ENCODE measurements around the gene ST3GAL3. TPM values are rescaled to one million over a fixed set of nuclear protein-coding genes. Genes with fewer than 3 reads are reported as not detected.

ST3GAL3 gene
- total RNA-seq, 2 donors from 2014 or later = 13.8 to 35.0 TPM

DNA sequence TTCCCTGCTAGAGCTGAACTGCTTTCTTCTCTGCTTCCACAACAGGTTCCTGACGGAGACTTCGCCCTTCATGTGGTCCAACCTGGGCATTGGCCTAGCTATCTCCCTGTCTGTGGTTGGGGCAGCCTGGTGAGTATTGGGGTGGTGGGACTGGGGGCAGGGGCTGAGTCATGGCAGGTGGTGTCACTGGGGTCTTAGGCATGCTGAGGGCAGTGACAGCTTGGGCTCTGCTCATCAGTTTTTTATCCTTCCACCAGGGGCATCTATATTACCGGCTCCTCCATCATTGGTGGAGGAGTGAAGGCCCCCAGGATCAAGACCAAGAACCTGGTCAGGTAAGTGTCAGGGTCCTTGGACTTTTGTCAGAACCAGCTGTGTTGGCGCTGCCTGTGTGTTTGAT, 268.7 kb downstream of the ST3GAL3 start:
- Histone ChIP-seq H3K4me3 (peak overlapping the region; percentile 89 to 100), H3K27me3 (replicated peaks; ENCODE audit: insufficient read depth) (no peaks in the 10 kb centered on the region), H3K36me3 (peaks cover 0 to 9% of the 10 kb centered on the region in 2 donors), H3K4me1 (replicated peaks) (peaks cover 30% of the 10 kb centered on the region), H3K9me3 (no peaks in the 10 kb centered on the region), H3K27ac (peak overlapping the region; percentile 91 to 97)
- TF ChIP-seq POLR2AphosphoS5 (IDR thresholded peaks at IDR 0.05) (no peak), POLR2A (IDR thresholded peaks at IDR 0.05) (no peak)
- TF ChIP-seq, protein P1, sequence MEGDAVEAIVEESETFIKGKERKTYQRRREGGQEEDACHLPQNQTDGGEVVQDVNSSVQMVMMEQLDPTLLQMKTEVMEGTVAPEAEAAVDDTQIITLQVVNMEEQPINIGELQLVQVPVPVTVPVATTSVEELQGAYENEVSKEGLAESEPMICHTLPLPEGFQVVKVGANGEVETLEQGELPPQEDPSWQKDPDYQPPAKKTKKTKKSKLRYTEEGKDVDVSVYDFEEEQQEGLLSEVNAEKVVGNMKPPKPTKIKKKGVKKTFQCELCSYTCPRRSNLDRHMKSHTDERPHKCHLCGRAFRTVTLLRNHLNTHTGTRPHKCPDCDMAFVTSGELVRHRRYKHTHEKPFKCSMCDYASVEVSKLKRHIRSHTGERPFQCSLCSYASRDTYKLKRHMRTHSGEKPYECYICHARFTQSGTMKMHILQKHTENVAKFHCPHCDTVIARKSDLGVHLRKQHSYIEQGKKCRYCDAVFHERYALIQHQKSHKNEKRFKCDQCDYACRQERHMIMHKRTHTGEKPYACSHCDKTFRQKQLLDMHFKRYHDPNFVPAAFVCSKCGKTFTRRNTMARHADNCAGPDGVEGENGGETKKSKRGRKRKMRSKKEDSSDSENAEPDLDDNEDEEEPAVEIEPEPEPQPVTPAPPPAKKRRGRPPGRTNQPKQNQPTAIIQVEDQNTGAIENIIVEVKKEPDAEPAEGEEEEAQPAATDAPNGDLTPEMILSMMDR (IDR thresholded peaks at IDR 0.05) = no peak
- intact Hi-C loops (cut with DNase I) = no loop called here
- WGBS = 77% methylated on average over 4 of the region's 4 CpGs
- no peak for DNase-seq (ENCODE audit: low spot score)

DNA sequence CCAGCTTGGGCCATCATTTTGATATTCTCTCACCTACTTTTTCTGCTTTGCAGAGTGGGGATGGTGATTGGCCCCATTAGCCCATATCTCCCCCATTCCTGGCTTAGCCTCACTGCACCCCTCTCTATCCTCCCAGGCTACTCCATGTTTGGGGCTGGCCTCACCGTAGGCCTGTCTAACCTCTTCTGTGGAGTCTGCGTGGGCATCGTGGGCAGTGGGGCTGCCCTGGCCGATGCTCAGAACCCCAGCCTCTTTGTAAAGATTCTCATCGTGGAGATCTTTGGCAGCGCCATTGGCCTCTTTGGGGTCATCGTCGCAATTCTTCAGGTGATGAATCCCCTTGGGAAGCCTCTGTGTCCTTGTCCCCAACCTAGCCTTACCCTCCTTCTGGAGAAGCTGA, 269.6 kb downstream of the ST3GAL3 start:
- intact Hi-C loops (cut with DNase I) = no loop called here
- no peak overlapping the region for H3K27ac ChIP-seq
- H3K27me3 ChIP-seq (replicated peaks; ENCODE audit: insufficient read depth) = no peaks in the 10 kb centered on the region
- H3K36me3 ChIP-seq = peaks cover 0 to 9% of the 10 kb centered on the region in 2 donors
- TF ChIP-seq POLR2A (IDR thresholded peaks at IDR 0.05) (no peak), POLR2AphosphoS5 (IDR thresholded peaks at IDR 0.05) (no peak)
- TF ChIP-seq, protein P1 (IDR thresholded peaks at IDR 0.05) = no peak
- no peak for DNase-seq (ENCODE audit: low spot score)
- H3K4me1 ChIP-seq (replicated peaks) = peaks cover 30% of the 10 kb centered on the region
- no peak overlapping the region for H3K4me3 ChIP-seq
- WGBS = 91% methylated on average over 8 of the region's 8 CpGs
- no peaks in the 10 kb centered on the region for H3K9me3 ChIP-seq

DNA sequence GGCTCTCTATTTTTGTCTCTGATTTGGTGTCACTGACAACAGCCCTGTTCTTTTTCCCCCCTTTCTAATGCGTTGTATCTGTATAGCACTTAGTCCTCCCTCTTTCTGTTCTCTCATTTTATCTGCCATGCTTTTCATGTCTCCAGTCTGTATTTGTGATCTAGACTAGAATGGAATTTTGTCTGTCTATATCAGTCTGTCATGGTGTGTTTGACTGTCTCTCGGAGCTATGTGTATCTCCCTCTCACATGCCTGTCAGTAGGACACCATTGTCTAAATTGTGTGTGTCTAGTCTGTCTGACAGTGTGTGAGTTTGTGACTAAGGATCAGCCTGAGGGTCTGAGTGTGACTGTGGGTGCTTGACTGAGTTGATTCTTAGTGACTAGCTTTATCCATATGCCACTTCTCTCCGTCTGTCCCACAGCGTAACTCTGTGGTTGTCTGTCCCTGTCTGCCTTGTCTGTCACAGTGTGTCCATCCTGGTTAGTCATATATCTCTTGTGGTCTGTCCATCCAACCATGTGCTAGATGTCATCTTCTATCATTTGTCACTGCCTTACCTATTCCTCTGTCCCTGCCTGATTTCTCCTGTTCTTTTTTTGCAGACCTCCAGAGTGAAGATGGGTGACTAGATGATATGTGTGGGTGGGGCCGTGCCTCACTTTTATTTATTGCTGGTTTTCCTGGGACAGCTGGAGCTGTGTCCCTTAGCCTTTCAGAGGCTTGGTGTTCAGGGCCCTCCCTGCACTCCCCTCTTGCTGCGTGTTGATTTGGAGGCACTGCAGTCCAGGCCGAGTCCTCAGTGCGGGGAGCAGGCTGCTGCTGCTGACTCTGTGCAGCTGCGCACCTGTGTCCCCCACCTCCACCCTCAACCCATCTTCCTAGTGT, 270.3 kb downstream of the ST3GAL3 start:
- 88% methylated on average over 9 of the region's 9 CpGs for WGBS
- Histone ChIP-seq H3K27ac (no peak overlapping the region), H3K4me1 (replicated peaks) (peaks cover 30% of the 10 kb centered on the region), H3K27me3 (replicated peaks; ENCODE audit: insufficient read depth) (no peaks in the 10 kb centered on the region), H3K9me3 (no peaks in the 10 kb centered on the region), H3K36me3 (peaks cover 0 to 9% of the 10 kb centered on the region in 2 donors), H3K4me3 (no peak overlapping the region)
- DNase-seq (ENCODE audit: low spot score) = no peak
- intact Hi-C loops (cut with DNase I) = no loop called here
- TF ChIP-seq POLR2AphosphoS5 (IDR thresholded peaks at IDR 0.05) = no peak
- TF ChIP-seq, protein P1 (IDR thresholded peaks at IDR 0.05) = no peak
- no peak for TF ChIP-seq POLR2A (IDR thresholded peaks at IDR 0.05)

DNA sequence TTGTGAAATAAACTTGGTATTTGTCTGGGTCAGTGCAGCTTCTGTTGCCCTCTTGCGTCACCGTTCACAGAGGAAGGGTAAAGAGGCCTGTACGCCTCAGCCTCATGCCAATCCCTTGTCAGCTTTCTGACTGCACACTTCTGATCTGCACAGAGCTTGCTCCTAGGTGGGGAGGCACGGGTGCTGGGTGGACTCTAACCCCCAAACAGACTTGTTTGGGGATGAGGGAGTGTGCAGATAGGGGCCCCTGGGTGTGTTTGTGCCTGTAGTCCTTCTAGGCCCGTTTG, 270.9 kb downstream of the ST3GAL3 start:
- no peaks in the 10 kb centered on the region for H3K27me3 ChIP-seq (replicated peaks; ENCODE audit: insufficient read depth)
- no peak for TF ChIP-seq POLR2A (IDR thresholded peaks at IDR 0.05)
- no peak for TF ChIP-seq POLR2AphosphoS5 (IDR thresholded peaks at IDR 0.05)
- TF ChIP-seq, protein P1 (IDR thresholded peaks at IDR 0.05) = no peak
- intact Hi-C loops (cut with DNase I) = no loop called here
- no peak for DNase-seq (ENCODE audit: low spot score)
- peak overlapping the region in 1 of 2 donors; percentile 39 for H3K4me3 ChIP-seq
- WGBS = 77% methylated on average over 5 of the region's 5 CpGs
- H3K9me3 ChIP-seq = no peaks in the 10 kb centered on the region
- peaks cover 30% of the 10 kb centered on the region for H3K4me1 ChIP-seq (replicated peaks)
- peaks cover 0 to 9% of the 10 kb centered on the region in 2 donors for H3K36me3 ChIP-seq
- no peak overlapping the region for H3K27ac ChIP-seq

Data from prostate gland (tissue), 2 donors.